ENCODE measurements around the gene NCK2.

NCK2 gene

GRCh38 chr2:105841551-105841950 is 96.8 kb downstream of the NCK2 start:
- no peak for TF ChIP-seq CTCF (IDR thresholded peaks at IDR 0.05; ENCODE audit: low read depth, low read length)
- no peak for DNase-seq (ENCODE audit: extremely low read depth, low read depth)

- no peak for DNase-seq (ENCODE audit: extremely low read depth, low read depth)
- no peak for TF ChIP-seq CTCF (IDR thresholded peaks at IDR 0.05; ENCODE audit: low read depth, low read length)
These were observed 97.8 kb downstream of the NCK2 start for GRCh38 chr2:105842555-105842954.

- DNase-seq (ENCODE audit: extremely low read depth, low read depth) = no peak
- no peak for TF ChIP-seq CTCF (IDR thresholded peaks at IDR 0.05; ENCODE audit: low read depth, low read length)
These were observed 99.0 kb downstream of the NCK2 start for GRCh38 chr2:105843476-105844374.

- TF ChIP-seq CTCF (IDR thresholded peaks at IDR 0.05; ENCODE audit: low read depth, low read length) = no peak
These were observed 101.3 kb downstream of the NCK2 start for GRCh38 chr2:105845976-105846375.

GRCh38 chr2:105847056-105847455 is 102.3 kb downstream of the NCK2 start:
- TF ChIP-seq CTCF (IDR thresholded peaks at IDR 0.05; ENCODE audit: low read depth, low read length) = no peak
- DNase-seq (ENCODE audit: extremely low read depth, low read depth) = no peak

More at GRCh38 chr2:105845976-105846375, 101.3 kb downstream of the NCK2 start:
- no peak for DNase-seq (ENCODE audit: extremely low read depth, low read depth)

- no peak for TF ChIP-seq CTCF (IDR thresholded peaks at IDR 0.05; ENCODE audit: low read depth, low read length)
- no peak for DNase-seq (ENCODE audit: extremely low read depth, low read depth)
These were observed 103.7 kb downstream of the NCK2 start for GRCh38 chr2:105848367-105848766.

GRCh38 chr2:105849431-105850179 is 104.9 kb downstream of the NCK2 start:
- no peak for TF ChIP-seq CTCF (IDR thresholded peaks at IDR 0.05; ENCODE audit: low read depth, low read length)
- no peak for DNase-seq (ENCODE audit: extremely low read depth, low read depth)

Data from AG09319 (cell line).